Right lung (tissue), 5 donors: ENCODE measurements around the gene JPH4. TPM values are rescaled to one million over a fixed set of nuclear protein-coding genes. Genes with fewer than 3 reads are reported as not detected.

ENCODE experiments used
- DNase-seq, 2 donors: peaks; one replicate each; pipeline ENCODE4 v3.0.0-alpha.2; 2013
- polyA plus RNA-seq, 5 donors: library from polyadenylated mRNA; unstranded; fragments of 120-200 nt; gene quantifications; one replicate each; pipeline versions ENCODE4 v1.2.1 to v1.2.3, GENCODE V29; 2013; ENCODE audit warnings: inconsistent platforms in 1 of 5, low replicate concordance in 1 of 5; ENCODE audit not compliant: insufficient read length in 5 of 5, insufficient read depth in 1 of 5

The JPH4 gene
- polyA plus RNA-seq, 5 donors: 0.69 to 1.2 (median 0.99) TPM

GRCh38 chr14:23564181-23564812, 14.3 kb downstream of the JPH4 start:
- no peak for DNase-seq

- no peak for DNase-seq
Observed at GRCh38 chr14:23563473-23564180, 15.0 kb downstream of the JPH4 start.

DNA sequence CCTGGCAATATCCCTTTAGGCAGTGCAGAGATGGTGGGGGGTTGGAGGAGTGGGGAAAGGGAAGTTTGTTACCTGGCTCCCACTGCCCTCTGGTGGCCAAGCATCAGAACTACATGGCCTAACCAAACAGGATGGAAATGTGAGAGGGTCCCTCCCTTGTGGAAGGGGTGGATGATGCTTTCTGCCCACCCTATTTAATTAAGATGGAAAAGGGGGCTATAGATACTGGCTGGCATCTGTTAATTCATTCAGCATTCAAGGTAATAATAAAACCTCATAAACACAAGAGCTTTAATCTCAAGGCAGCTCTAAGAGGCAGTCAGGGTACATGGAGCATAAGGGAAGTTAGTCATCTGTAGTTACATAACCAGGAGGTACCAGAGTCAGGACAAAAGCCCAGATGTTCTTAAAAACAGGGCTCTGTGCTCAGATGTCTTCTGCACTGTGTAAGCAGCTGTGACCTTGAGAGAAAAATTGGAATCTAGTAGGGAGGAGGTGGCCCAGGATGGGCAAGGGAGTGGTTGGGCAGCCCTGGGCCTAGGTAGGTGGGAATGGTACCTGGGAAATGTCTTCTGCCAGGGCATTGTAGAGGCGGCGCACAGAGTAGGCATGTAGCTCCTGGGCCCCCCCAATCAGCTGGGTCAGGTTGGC, 15.6 kb downstream of the JPH4 start:
- DNase-seq: peak in 1 of 2 donors; percentile 33

DNA sequence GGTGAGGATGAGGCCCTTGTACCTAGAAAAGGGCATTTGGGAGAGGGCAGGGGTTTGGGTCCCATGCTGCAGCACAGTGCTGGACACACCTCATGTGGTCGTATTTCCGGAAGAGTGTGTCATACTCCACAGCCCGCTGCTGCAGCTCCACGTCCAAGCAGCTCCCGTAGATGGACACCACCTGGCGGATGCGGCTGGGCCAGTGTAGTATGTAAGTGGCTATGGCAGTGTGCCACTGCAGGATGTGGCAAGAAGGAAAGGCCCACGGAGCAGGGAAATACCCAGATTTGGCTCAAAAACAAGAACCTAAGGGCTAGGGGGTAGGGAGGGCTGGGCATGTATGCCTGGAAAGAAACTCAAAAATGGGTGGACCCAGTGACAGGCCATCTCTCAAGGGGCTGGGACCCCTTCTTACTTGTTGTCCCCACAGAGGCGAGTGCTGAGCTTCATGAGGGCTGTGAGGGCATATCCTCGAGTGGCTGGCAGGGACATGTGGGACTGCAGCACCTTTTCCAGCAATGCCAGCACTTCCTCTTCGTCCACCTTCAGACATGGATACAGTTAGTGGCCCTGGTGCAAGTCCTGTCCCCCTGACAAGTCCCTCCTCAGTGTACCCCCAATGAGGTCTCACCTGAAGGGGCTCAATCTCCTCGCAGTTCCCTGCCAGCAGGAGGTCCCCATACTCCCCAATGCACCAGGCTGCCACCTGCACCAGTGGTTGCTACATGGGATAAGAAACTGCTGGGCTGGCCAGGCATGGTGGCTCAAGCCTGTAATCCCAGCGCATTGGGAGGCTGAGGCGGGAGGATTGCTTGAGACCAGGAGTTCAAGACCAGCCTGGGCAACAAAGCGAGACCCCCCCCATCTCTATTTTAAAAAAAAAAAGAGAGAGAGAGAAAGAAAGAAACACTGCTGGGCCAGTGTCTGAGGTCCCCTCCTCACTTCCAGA, 16.4 kb downstream of the JPH4 start:
- no peak for DNase-seq

DNA sequence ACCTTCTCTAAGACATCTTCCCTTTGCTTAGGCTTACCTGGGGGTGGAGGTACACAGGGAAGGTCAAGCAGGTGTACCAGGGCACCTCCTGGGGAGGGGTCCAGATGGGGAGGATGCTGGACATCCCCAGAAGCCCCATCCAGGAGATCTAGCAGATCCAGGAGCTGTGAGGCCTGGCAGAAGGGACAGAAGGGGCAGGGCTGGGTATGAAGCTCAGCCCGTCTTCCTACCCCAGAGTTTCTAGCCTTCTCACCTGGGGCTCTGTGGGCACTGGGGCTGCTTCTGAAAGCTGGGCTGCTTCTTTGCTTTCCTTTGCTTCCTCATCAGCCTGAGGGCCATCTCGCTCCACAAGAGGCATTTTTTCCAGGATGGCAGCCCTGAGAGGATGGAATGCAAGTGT, 17.3 kb downstream of the JPH4 start:
- DNase-seq: no peak

DNA sequence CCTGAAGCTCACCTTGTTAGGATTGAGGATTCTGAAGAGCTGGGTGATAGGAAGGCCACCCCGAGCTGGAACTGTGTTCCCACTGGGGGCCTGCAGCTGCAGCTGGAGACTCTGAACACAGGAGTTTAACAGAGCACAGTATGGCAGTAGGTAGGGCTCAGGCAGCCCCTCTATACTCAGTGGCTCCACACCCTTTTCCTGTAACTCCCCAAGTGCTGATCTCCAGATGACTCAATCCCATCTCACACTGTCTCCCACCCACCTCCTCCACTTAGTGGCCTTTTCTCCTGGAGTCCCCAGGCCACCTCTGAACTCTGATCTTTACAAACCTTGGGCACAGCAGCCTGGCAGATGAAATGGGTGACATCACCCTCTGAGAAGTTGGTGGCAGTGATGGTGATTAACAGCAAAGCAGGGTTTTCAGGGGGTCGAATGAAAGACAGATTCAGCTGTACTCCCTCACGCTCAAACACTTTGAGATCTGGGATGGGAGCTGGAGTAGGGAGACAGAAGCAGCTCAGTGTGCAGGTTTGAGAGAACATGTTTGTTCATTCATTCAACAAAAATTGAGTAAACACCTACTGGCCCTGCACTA, 18.6 kb downstream of the JPH4 start:
- no peak for DNase-seq

DNA sequence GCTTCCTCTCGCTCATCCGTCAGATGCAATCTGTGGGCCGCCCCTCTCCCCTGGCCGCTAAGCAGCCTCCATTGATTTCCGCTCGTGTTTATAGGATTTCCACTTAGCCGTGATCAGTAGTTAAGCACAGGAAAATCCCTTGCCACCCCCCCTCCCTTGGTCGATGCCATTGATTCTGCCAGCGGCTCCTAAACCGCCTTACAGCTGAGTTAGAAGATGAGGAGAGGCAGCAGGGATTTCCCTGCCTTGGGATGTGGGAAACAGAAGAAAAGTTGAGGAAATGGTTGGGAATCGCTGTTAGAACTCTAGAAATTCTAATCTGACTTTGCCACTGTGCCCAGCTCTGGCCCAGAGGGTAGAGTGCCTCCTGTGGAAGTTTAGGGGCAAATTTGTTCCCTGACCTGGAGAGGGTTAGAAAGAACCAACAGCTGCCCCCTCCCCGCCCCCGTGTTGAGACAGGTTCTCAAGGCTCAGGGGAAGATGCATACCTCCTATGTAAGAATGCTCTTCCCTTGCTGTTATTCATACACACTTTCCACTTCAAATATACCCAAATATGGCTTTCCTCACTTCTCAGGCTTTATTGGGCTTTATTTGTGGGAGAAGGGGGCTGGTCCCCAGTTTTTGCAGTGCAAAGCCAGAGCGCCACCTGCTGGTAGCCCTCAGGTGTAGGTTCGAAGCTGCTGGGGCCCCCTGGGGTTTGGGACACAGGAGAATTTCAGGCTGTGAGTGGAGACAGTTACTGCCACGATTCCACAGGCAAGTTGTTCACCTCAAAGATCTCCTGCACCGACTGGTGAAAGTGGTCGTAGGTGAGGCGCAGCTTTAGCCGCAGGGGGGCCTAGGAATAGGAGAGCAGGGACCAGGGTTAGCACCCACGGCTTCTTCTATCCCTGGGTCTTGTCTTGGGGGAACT, 19.3 kb downstream of the JPH4 start:
- no peak for DNase-seq

DNA sequence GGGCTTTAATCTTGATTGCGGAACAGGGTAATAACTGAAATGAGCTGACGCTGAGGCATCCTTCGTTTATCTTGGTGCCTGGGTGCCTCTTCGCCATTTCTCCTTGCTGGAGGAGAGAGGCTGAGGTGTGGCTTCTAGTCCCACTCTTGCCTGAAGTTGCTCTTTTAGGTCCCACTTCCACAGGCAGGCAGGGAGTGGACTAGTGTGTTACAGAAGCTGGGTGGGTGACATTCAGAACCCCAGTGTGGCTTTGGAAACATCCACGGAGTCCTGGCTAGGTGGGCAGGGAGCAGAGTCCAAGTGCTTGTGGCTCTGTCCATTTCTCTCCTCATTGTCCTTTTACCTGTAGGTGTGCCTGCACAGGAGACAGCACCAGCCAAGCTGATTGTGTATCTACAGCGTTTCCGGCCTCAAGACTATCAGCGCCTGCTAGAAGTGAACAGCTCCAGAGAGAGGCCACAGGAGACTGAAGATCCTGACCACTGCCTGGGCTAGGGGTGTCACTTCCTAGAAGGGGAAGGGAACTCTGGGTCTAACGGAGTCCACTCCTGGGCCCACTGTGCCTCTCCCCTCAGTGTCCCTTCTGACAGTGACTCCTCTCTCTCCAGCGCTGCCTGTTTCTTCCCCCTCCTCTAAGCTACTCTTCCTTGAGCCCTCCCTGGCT, 20.1 kb downstream of the JPH4 start:
- no peak for DNase-seq

DNA sequence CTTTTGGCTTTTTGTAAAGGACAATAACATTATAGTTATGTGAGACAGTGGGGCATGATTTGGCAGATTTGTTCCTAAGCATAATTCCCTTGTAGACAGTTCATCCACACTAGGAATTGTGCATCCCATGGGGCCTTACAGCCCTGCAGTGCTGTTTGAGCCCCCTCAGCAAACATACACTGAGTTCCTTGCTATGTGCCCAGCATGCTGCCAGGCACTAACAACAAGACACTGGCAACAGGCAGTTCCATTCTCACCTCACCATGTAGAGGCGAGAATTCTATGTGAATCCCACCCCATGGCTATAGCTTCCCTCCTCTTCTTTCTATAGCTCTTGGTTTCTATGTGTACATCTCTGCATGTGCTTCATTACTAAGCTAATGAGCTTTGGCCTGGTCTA, 20.6 kb downstream of the JPH4 start:
- DNase-seq: no peak

GRCh38 chr14:23557521-23557920, 21.1 kb downstream of the JPH4 start:
- no peak for DNase-seq

- DNase-seq: no peak
Observed at GRCh38 chr14:23556700-23557440, 21.7 kb downstream of the JPH4 start.

GRCh38 chr14:23555882-23556699, 22.5 kb downstream of the JPH4 start, which contains the start of gene THTPA:
Gene THTPA, plus strand, starts transcription at chr14:23556271. Its CDS starts 487 bp downstream, at chr14:23556758.
- peak; percentile 85 to 90 for DNase-seq

DNA sequence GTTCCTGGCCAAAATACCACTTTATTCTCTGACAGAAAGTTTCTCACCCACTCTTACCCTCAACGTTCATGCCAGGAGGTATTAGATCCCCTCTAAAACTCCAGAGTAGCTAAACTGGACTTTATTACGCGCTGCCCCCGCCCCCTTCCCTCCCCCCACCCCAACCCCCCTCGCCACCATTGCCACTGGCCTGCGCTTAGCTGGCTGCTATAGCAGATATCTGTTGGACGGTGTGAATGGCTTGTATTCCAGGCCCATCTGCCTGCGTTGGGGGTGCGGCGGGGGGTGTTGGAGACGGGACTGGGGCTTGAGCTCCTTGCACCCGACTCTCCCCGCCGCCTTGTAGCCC, 23.1 kb downstream of the JPH4 start:
- no peak for DNase-seq

GRCh38 chr14:23551266-23552028, 27.1 kb downstream of the JPH4 start, which contains the start of gene ZFHX2:
Gene ZFHX2, minus strand, starts transcription at chr14:23551765. Its CDS starts 16,440 bp downstream, at chr14:23535325.
- no peak for DNase-seq

DNA sequence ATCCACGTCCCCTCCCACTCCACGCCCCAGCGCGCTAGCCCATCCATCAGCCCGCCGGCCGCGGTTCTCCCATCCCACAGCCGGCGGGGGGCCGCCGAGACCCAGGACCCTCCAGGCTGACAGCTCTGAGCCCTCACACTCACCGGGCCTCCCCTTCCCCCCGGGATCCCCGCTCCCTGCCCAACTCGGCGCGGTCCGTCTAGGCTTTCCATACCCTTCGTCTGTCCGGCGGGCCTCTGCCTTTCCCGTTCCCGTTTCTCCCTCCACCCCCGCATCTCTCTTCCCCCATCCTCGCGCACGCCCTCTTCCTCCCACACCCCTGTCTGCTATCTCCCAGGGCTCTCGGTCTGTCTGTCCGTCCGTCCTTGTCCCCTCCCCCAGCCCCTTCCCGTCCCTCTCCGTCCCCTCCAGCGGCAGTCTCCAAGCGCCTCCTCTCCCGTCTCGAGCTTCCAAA, 27.8 kb downstream of the JPH4 start:
- DNase-seq: no peak

DNA sequence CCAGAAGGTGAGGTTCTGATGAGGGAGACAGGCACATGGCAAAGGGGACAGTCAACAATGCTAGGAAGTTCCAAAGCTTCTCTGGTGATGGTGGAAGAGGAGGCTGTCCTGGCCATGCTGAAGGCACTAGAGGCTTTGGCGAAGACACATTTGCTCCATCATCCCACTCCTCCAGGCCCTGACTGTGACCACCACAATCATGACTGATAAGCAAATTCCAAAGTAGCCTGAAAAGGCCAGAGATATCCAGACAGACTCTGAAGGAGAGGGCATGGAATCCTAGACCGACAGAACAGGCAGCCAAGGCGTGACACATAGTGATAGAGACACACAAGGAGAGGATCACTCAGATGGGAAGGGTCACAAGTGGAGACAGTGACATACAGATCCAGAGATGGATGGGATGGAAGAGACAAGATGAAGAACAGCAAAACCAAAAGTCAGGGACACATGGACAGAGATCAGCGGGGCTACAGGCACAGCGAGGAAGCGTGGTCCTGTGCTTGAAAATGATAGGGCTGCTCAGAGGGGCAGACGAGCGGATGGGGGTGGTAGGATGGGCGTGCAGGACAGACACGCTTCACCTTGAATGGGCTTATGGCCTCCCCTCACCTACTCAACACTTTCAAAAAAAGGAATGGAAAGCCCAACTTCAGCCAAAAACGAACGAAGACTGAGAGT, 28.3 kb downstream of the JPH4 start:
- no peak for DNase-seq
